HCT116 (cell line): ENCODE data around the gene ACTG1. TPM values are rescaled to one million over a fixed set of nuclear protein-coding genes. Genes with fewer than 3 reads are reported as not detected.

Experiments
- ATAC-seq: fragments of 200-7000 bp; cut with Tn5 transposase; 2 replicates; pipeline ENCODE4 v1.9.1; 2020; ENCODE audit warnings: mild to moderate bottlenecking, moderate library complexity
- BruUV-seq: library from RNA; stranded (reverse); fragments of 400-500 nt; replicated peaks from 2 replicates; lab custom pipeline; 2021; lab: Mats Ljungman, UMichigan
- CTCF ChIA-PET: fragments of 300-600 bp; sonication (Branson Sonifier 250); formaldehyde crosslinking; loops from one replicate; lab custom pipeline; 2021; ENCODE audit warnings: antibody characterized with exemption; lab: Charles Lee
- POLR2A ChIA-PET: fragments of 300-600, 350-600 bp; sonication (Branson Sonifier 250); formaldehyde crosslinking; loops from one replicate; lab custom pipeline; 2021; ENCODE audit warnings: antibody characterized with exemption; lab: Charles Lee
- RAD21 ChIA-PET, 2 experiments: fragments of 300-600 bp; sonication (Branson Sonifier 250); formaldehyde crosslinking; loops; one replicate each; lab custom pipeline; 2023; ENCODE audit warnings: low total read pairs in 2 of 2; ENCODE audit not compliant: uncharacterized antibody in 2 of 2, unreplicated experiment in 2 of 2, low non-redundant PET in 1 of 2; lab: Charles Lee
- DNase-seq: peaks from one replicate; pipeline ENCODE4 v3.0.0-alpha.2; 2010; ENCODE audit warnings: low read depth, low spot score
- H2AFZ ChIP-seq: fragments of 200-600 bp; shearing (Covaris generic), sonication (generic); 2 replicates; pipeline ENCODE4 v1.6.1; 2017; ENCODE audit warnings: low read depth, mixed run types, mixed read lengths, antibody characterized with exemption, low read length; ENCODE audit not compliant: poor library complexity, severe bottlenecking
- H3K27ac ChIP-seq: 2 replicates; pipeline ENCODE4 v1.5.1; 2012; ENCODE audit warnings: low read depth, low read length
- H3K27me3 ChIP-seq: fragments of 200-600 bp; sonication (generic); 2 replicates; pipeline ENCODE4 v1.6.1; 2016; ENCODE audit warnings: mixed run types, low read length, mixed read lengths; ENCODE audit not compliant: insufficient read depth
- H3K36me3 ChIP-seq, 2 experiments: fragments of 200-500 bp in 1 of 2; fragments of 200-600 bp in 1 of 2; sonication (Bioruptor generic) in 1 of 2; sonication (generic) in 1 of 2; 2 replicates each; pipeline versions ENCODE4 v1.5.1 to v1.6.1; 2014 to 2016; ENCODE audit warnings: low read length in 2 of 2, inconsistent platforms in 1 of 2, mixed read lengths in 1 of 2, mixed run types in 1 of 2; ENCODE audit not compliant: insufficient read depth in 2 of 2, control insufficient read depth in 1 of 2
- H3K4me1 ChIP-seq, 2 experiments: fragments of 200-600 bp in 1 of 2; sonication (generic) in 1 of 2; 2 replicates each; pipeline versions ENCODE4 v1.5.1 to v1.6.1; 2012 to 2017; ENCODE audit warnings: low read length in 2 of 2, inconsistent platforms in 1 of 2, mild to moderate bottlenecking in 1 of 2, mixed read lengths in 1 of 2, mixed run types in 1 of 2, moderate library complexity in 1 of 2; ENCODE audit not compliant: insufficient read depth in 2 of 2, control insufficient read depth in 1 of 2
- H3K4me2 ChIP-seq: fragments of 200-600 bp; sonication (generic); 2 replicates; pipeline ENCODE4 v1.6.1; 2017; ENCODE audit warnings: mixed run types, low read length, mixed read lengths
- H3K4me3 ChIP-seq, 2 experiments: fragments of 200-600 bp in 1 of 2; sonication (generic) in 1 of 2; replicated peaks in 1 of 2; 2 replicates each; pipeline ENCODE4 v1.5.1; 2011 to 2016; ENCODE audit warnings: low read length in 2 of 2, control low read depth in 1 of 2, low read depth in 1 of 2, mild to moderate bottlenecking in 1 of 2, mixed read lengths in 1 of 2, mixed run types in 1 of 2
- H3K79me2 ChIP-seq: fragments of 200-600 bp; sonication (generic); 2 replicates; pipeline ENCODE4 v1.6.1; 2017; ENCODE audit warnings: mild to moderate bottlenecking, mixed run types, low read length, moderate library complexity, mixed read lengths; ENCODE audit not compliant: insufficient read depth
- H3K9ac ChIP-seq: fragments of 200-600 bp; sonication (generic); 2 replicates; pipeline ENCODE4 v1.6.1; 2016; ENCODE audit warnings: low read length, mixed read lengths
- H3K9me2 ChIP-seq: fragments of 200-600 bp; sonication (generic), shearing (Covaris generic); 2 replicates; pipeline ENCODE4 v1.6.1; 2017; ENCODE audit warnings: mixed run types, mild to moderate bottlenecking, moderate library complexity; ENCODE audit not compliant: insufficient read depth
- H3K9me3 ChIP-seq, 2 experiments: fragments of 200-500 bp in 1 of 2; fragments of 200-600 bp in 1 of 2; sonication (Bioruptor generic) in 1 of 2; sonication (generic) in 1 of 2; 2 replicates each; pipeline ENCODE4 v1.6.1; 2014 to 2017; ENCODE audit warnings: low read length in 2 of 2, mixed read lengths in 2 of 2, inconsistent platforms in 1 of 2, low read depth in 1 of 2, mild to moderate bottlenecking in 1 of 2, mixed run types in 1 of 2, moderate library complexity in 1 of 2; ENCODE audit not compliant: control insufficient read depth in 1 of 2, insufficient read depth in 1 of 2
- H4K20me1 ChIP-seq: fragments of 200-600 bp; sonication (generic), shearing (Covaris generic); 2 replicates; pipeline ENCODE4 v1.6.1; 2017; ENCODE audit warnings: mixed run types, mild to moderate bottlenecking, moderate library complexity; ENCODE audit not compliant: insufficient read depth
- CEBPB ChIP-seq: IDR thresholded peaks from 2 replicates; pipeline ENCODE4 v1.6.1; 2012; ENCODE audit warnings: low read depth
- CTCF ChIP-seq, 3 experiments: fragments of 200-600 bp in 1 of 3; sonication (generic) in 1 of 3; IDR thresholded peaks in 2 of 3; conservative IDR thresholded peaks in 1 of 3; 2 replicates each; pipeline ENCODE4 v1.5.1; 2012 to 2017; ENCODE audit warnings: low read depth in 2 of 3, low read length in 2 of 3, antibody characterized with exemption in 1 of 3, borderline replicate concordance in 1 of 3, control low read depth in 1 of 3, mild to moderate bottlenecking in 1 of 3, mixed read lengths in 1 of 3, mixed run types in 1 of 3, moderate library complexity in 1 of 3; ENCODE audit not compliant: insufficient read depth in 1 of 3
- POLR2A ChIP-seq: IDR thresholded peaks from 2 replicates; pipeline ENCODE4 v1.7.0; 2011; ENCODE audit warnings: borderline replicate concordance; ENCODE audit not compliant: insufficient read depth, insufficient read length; ENCODE audit errors: extremely low read depth
- POLR2AphosphoS5 ChIP-seq: IDR thresholded peaks from 2 replicates; pipeline ENCODE4 v1.6.1; 2011; ENCODE audit warnings: mild to moderate bottlenecking, low read depth, low read length, moderate library complexity
- RAD21 ChIP-seq: IDR thresholded peaks from 2 replicates; pipeline ENCODE4 v1.6.1; 2012; ENCODE audit warnings: low read depth, mild to moderate bottlenecking
- SIN3A ChIP-seq: IDR thresholded peaks from 2 replicates; pipeline ENCODE4 v1.6.1; 2012; ENCODE audit warnings: low read depth
- SP1 ChIP-seq: IDR thresholded peaks from 2 replicates; pipeline ENCODE4 v1.6.1; 2012; ENCODE audit warnings: low read depth
- SRF ChIP-seq: IDR thresholded peaks from 2 replicates; pipeline ENCODE4 v1.6.1; 2012; ENCODE audit warnings: low read depth
- intact Hi-C: fragments of 100-400 bp; cut with micrococcal nuclease; formaldehyde crosslinking; loops from 2 replicates; pipeline ENCODE4 v1.10.0; 2022
- total RNA-seq: library from RNA; stranded (reverse); gene quantifications from one replicate; pipeline ENCODE4 v1.2.1, GENCODE V29; 2021; ENCODE audit not compliant: unreplicated experiment
- TF ChIP-seq, protein P1 (sequence below): IDR thresholded peaks from 2 replicates; pipeline ENCODE4 v1.6.1; 2011; ENCODE audit warnings: mild to moderate bottlenecking, low read length, moderate library complexity; ENCODE audit not compliant: insufficient replicate concordance; ENCODE audit errors: extremely low read depth

Gene ACTG1
- total RNA-seq, 1 experiment from 2014 or later, result 6,223 TPM

GRCh38 chr17:81470270-81470943 is 42.2 kb downstream of the ACTG1 start (continued):
- TF ChIP-seq, protein P1, sequence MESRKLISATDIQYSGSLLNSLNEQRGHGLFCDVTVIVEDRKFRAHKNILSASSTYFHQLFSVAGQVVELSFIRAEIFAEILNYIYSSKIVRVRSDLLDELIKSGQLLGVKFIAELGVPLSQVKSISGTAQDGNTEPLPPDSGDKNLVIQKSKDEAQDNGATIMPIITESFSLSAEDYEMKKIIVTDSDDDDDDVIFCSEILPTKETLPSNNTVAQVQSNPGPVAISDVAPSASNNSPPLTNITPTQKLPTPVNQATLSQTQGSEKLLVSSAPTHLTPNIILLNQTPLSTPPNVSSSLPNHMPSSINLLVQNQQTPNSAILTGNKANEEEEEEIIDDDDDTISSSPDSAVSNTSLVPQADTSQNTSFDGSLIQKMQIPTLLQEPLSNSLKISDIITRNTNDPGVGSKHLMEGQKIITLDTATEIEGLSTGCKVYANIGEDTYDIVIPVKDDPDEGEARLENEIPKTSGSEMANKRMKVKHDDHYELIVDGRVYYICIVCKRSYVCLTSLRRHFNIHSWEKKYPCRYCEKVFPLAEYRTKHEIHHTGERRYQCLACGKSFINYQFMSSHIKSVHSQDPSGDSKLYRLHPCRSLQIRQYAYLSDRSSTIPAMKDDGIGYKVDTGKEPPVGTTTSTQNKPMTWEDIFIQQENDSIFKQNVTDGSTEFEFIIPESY, result no peak
- TF ChIP-seq RAD21, result no peak
- TF ChIP-seq SP1, result no peak
- no peak for TF ChIP-seq SRF
- TF ChIP-seq POLR2A, result no peak
- no peak for TF ChIP-seq CTCF (IDR thresholded peaks at IDR 0.05 in 2 of 3, conservative IDR thresholded peaks at IDR 0.05 in 1 of 3; ENCODE audit: borderline replicate concordance in 1 of 3, insufficient read depth in 1 of 3, low read depth in 2 of 3, low read length in 2 of 3)
- TF ChIP-seq, all 23 proteins: peak for 0

DNA sequence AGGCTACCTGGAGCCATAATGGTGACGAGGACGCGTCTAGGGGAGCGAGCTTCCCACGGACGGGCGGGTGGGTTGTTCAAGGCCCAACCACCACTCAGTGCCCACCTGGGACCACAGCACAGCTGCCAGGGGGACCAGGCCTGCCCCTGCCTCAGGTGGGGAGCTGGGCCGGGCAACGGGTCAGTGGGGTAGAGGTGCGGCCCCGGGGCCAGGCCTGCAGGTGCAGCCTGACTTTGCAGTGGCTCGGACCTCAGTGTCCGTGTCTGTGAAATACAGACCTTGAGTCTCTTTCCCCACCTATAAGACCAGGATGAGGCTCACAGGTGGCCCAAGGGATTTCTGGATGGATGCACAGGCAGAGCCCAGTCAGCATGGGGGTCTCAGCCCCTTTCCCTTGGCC is 43.3 kb downstream of the ACTG1 start:
- Histone ChIP-seq H3K9ac (no peak overlapping the region), H2AFZ (no peak overlapping the region), H3K4me3 (no peak overlapping the region), H3K4me1 (peaks cover 6 to 30% of the 10 kb centered on the region in 2 experiments; a peak in 3 of 4 replicates), H3K36me3 (no peaks in the 10 kb centered on the region), H3K27me3 (no peaks in the 10 kb centered on the region), H3K79me2 (no peaks in the 10 kb centered on the region), H3K27ac (no peak overlapping the region), H3K9me2 (no peaks in the 10 kb centered on the region), H3K4me2 (no peak overlapping the region), H3K9me3 (no peaks in the 10 kb centered on the region), H4K20me1 (no peaks in the 10 kb centered on the region)
- ChIA-PET POLR2A (interaction anchor here (0.6 kb wide), 1 partner anchor 348 kb away, joined by 3 read pairs; no protein-coding TSS in a partner anchor), RAD21 (no interaction called here), CTCF (no interaction called here)
- DNase-seq (no peak), ATAC-seq (no peak)
- no peak for TF ChIP-seq SIN3A
- TF ChIP-seq POLR2AphosphoS5, result no peak
- TF ChIP-seq CEBPB, result no peak
- TF ChIP-seq CTCF (IDR thresholded peaks at IDR 0.05 in 2 of 3, conservative IDR thresholded peaks at IDR 0.05 in 1 of 3; ENCODE audit: borderline replicate concordance in 1 of 3, insufficient read depth in 1 of 3, low read depth in 2 of 3, low read length in 2 of 3), result no peak
- intact Hi-C loops, result no loop called here
- BruUV-seq, result no TSS peak
